Melanocyte of skin (primary cell): ENCODE results near the gene KIF21A. TPM values are rescaled to one million over a fixed set of nuclear protein-coding genes. Genes with fewer than 3 reads are reported as not detected.

Source experiments
- total RNA-seq, 2 donors: library from RNA; depleted of rRNA; stranded (reverse); fragments of >200 nt; gene quantifications; 2 replicates each; pipeline ENCODE4 v1.2.3, GENCODE V29; 2012

Gene KIF21A
- total RNA-seq = 10 to 100 TPM in 1 of 2 donors, 1 to 10 TPM in 1; 9.7 to 11.7 TPM

GRCh38 chr12:39443081-39443928, at the start of gene KIF21A:
Gene KIF21A (minus strand): TSS chr12:39443120. CDS start chr12:39442970, 150 bp downstream.

Other genes starting within 250 kb of the KIF21A start
- under 1 TPM; under 0.01 to 0.34 TPM for gene ABCD2, start 176.7 kb upstream of the KIF21A start, total RNA-seq